SU-DHL-6 (cell line): Measurements from ENCODE around the gene NMT2.

Experiments
- H2AFZ ChIP-seq: fragments of 200-600 bp; sonication (generic); 2 replicates; pipeline ENCODE4 v1.6.1; 2014; ENCODE audit warnings: low read depth, mild to moderate bottlenecking, moderate library complexity, mixed read lengths, antibody characterized with exemption, low read length; ENCODE audit not compliant: severe bottlenecking
- H3F3A ChIP-seq: fragments of 200-600 bp; shearing (Covaris generic); 2 replicates; pipeline ENCODE4 v1.6.0; 2016; ENCODE audit warnings: antibody characterized with exemption, mild to moderate bottlenecking; ENCODE audit not compliant: insufficient read depth
- H3K27ac ChIP-seq: fragments of 200-600 bp; sonication (generic); 2 replicates; pipeline ENCODE4 v1.5.1; 2016; ENCODE audit warnings: low read depth, mild to moderate bottlenecking, low read length, moderate library complexity, mixed read lengths
- H3K27me3 ChIP-seq: fragments of 200-600 bp; sonication (generic), shearing (Covaris generic); 2 replicates; pipeline ENCODE4 v1.6.0; 2014; ENCODE audit warnings: mild to moderate bottlenecking, low read length
- H3K36me3 ChIP-seq: fragments of 200-600 bp; sonication (generic); 2 replicates; pipeline ENCODE4 v1.6.1; 2014; ENCODE audit warnings: mild to moderate bottlenecking, low read length, mixed read lengths
- H3K4me2 ChIP-seq: fragments of 300-600, 200-600 bp; shearing (Covaris generic), sonication (generic); 2 replicates; pipeline ENCODE4 v1.6.0; 2014; ENCODE audit warnings: low read length, low read depth, mild to moderate bottlenecking; ENCODE audit not compliant: poor library complexity, severe bottlenecking
- H3K4me3 ChIP-seq: fragments of 200-600 bp; sonication (generic); 2 replicates; pipeline ENCODE4 v1.5.1; 2014; ENCODE audit warnings: antibody characterized with exemption, low read length, mild to moderate bottlenecking, mixed read lengths; ENCODE audit not compliant: insufficient read depth, poor library complexity, severe bottlenecking
- H3K79me2 ChIP-seq: fragments of 200-600 bp; sonication (generic); 2 replicates; pipeline ENCODE4 v1.6.1; 2014; ENCODE audit warnings: mild to moderate bottlenecking, low read length, moderate library complexity; ENCODE audit not compliant: insufficient read depth
- H3K9ac ChIP-seq: fragments of 200-600 bp; sonication (generic); 2 replicates; pipeline ENCODE4 v1.7.0; 2014; ENCODE audit warnings: mild to moderate bottlenecking, low read length
- H3K9me2 ChIP-seq: fragments of 200-600 bp; sonication (generic); replicated peaks from 2 replicates; pipeline ENCODE4 v1.6.1; 2014; ENCODE audit warnings: low read length; ENCODE audit not compliant: insufficient read depth
- H3K9me3 ChIP-seq: fragments of 200-600 bp; sonication (generic); 2 replicates; pipeline ENCODE4 v1.6.1; 2014; ENCODE audit warnings: low read length, mixed read lengths; ENCODE audit not compliant: insufficient read depth
- H4K20me1 ChIP-seq: fragments of 200-600 bp; sonication (generic); 2 replicates; pipeline ENCODE4 v1.6.1; 2014; ENCODE audit warnings: low read depth, mild to moderate bottlenecking, antibody characterized with exemption, low read length, moderate library complexity, mixed read lengths
- EZH2phosphoT487 ChIP-seq: fragments of 200-600 bp; sonication (generic), shearing (Covaris generic); conservative IDR thresholded peaks from 2 replicates; pipeline ENCODE4 v1.6.1; 2018; ENCODE audit warnings: mild to moderate bottlenecking, antibody characterized with exemption, low read length, moderate library complexity, mixed read lengths
- TF ChIP-seq, protein P1 (sequence below): fragments of 200-600 bp; sonication (generic); IDR thresholded peaks from one replicate; pipeline ENCODE4 v1.5.1; 2017; ENCODE audit warnings: antibody characterized with exemption, mild to moderate bottlenecking, low read length, moderate library complexity; ENCODE audit not compliant: insufficient read depth, poor library complexity, severe bottlenecking

Gene NMT2

DNA sequence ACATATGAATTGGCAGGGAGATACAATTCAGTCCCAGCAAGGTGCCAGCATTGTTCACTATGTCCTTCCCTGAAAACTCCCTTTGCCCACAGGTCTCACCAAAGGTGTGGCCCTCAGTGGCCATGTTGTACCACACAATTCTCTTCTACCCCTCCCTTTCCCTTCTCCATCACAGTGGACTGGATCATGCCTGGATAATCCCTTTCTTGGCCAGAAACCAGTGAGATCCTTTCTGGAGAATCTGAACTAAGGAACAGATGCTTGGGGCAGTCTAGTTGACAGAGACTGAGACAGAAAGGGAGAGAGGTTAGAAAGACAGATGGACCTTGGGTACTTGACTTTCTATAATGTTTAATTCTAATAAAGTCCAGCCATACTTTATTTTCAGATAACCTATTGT is 9.5 kb downstream of the NMT2 start:
- no peak overlapping the region for H2AFZ ChIP-seq
- no peaks in the 10 kb centered on the region for H3K79me2 ChIP-seq
- H3K9ac ChIP-seq: no peak overlapping the region
- H3F3A ChIP-seq: no peaks in the 10 kb centered on the region
- H3K36me3 ChIP-seq: no peaks in the 10 kb centered on the region
- H3K27me3 ChIP-seq: no peaks in the 10 kb centered on the region
- H3K4me3 ChIP-seq: no peak overlapping the region
- TF ChIP-seq, protein P1, sequence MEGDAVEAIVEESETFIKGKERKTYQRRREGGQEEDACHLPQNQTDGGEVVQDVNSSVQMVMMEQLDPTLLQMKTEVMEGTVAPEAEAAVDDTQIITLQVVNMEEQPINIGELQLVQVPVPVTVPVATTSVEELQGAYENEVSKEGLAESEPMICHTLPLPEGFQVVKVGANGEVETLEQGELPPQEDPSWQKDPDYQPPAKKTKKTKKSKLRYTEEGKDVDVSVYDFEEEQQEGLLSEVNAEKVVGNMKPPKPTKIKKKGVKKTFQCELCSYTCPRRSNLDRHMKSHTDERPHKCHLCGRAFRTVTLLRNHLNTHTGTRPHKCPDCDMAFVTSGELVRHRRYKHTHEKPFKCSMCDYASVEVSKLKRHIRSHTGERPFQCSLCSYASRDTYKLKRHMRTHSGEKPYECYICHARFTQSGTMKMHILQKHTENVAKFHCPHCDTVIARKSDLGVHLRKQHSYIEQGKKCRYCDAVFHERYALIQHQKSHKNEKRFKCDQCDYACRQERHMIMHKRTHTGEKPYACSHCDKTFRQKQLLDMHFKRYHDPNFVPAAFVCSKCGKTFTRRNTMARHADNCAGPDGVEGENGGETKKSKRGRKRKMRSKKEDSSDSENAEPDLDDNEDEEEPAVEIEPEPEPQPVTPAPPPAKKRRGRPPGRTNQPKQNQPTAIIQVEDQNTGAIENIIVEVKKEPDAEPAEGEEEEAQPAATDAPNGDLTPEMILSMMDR: no peak
- no peak for TF ChIP-seq EZH2phosphoT487
- no peaks in the 10 kb centered on the region for H3K9me2 ChIP-seq
- no peak overlapping the region for H3K4me2 ChIP-seq
- H4K20me1 ChIP-seq: no peaks in the 10 kb centered on the region
- H3K27ac ChIP-seq: no peak overlapping the region
- no peaks in the 10 kb centered on the region for H3K9me3 ChIP-seq

- no peaks in the 10 kb centered on the region for H3K36me3 ChIP-seq
- no peak for TF ChIP-seq EZH2phosphoT487
- TF ChIP-seq, protein P1: no peak
These were observed 10.0 kb downstream of the NMT2 start for GRCh38 chr10:15158448-15158847.

DNA sequence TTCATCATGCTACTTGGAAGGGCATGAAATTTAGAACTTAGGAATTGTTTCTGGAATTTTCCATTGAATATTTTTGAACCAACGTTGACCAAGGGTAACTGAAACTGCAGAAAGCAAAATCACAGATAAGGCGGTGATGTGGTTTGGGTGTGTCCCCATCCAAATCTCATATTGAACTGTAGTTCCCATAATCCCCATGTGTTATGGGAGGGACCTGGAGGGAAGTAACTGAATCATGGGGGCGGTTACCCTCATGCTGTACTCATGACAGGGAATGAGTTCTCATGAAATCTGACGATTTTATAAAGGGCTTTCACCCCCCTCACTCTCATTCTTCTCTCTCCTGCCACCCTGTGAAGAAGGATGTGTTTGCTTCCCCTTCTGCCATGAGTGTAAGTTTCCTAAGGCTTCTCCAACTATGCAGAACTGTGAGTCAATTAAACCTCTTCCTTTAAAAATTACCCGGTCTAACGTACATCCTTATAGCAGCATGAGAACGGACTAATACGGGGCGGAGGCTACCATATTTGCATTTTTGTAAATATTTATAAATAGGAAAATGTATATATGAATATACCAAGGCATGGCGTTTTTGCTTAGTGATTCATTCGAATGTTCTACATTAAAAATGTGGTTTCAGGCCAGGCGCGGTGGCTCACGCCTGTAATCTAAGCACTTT is 12.4 kb downstream of the NMT2 start:
- Histone ChIP-seq H2AFZ (no peak overlapping the region), H3K79me2 (no peaks in the 10 kb centered on the region), H3K27me3 (no peaks in the 10 kb centered on the region), H3K4me2 (no peak overlapping the region), H3K9me2 (no peaks in the 10 kb centered on the region), H3F3A (no peaks in the 10 kb centered on the region), H3K9me3 (no peaks in the 10 kb centered on the region), H3K9ac (no peak overlapping the region), H3K27ac (no peak overlapping the region), H4K20me1 (no peaks in the 10 kb centered on the region), H3K4me3 (no peak overlapping the region), H3K36me3 (no peaks in the 10 kb centered on the region)
- TF ChIP-seq EZH2phosphoT487: no peak

More at GRCh38 chr10:15158448-15158847, 10.0 kb downstream of the NMT2 start:
- no peak overlapping the region for H2AFZ ChIP-seq
- no peaks in the 10 kb centered on the region for H3K27me3 ChIP-seq
- no peaks in the 10 kb centered on the region for H3F3A ChIP-seq
- no peak overlapping the region for H3K4me3 ChIP-seq
- H3K27ac ChIP-seq: no peak overlapping the region
- H3K9me2 ChIP-seq: no peaks in the 10 kb centered on the region
- no peaks in the 10 kb centered on the region for H3K79me2 ChIP-seq
- H3K9ac ChIP-seq: no peak overlapping the region
- H4K20me1 ChIP-seq: no peaks in the 10 kb centered on the region
- H3K9me3 ChIP-seq: no peaks in the 10 kb centered on the region
- no peak overlapping the region for H3K4me2 ChIP-seq

DNA sequence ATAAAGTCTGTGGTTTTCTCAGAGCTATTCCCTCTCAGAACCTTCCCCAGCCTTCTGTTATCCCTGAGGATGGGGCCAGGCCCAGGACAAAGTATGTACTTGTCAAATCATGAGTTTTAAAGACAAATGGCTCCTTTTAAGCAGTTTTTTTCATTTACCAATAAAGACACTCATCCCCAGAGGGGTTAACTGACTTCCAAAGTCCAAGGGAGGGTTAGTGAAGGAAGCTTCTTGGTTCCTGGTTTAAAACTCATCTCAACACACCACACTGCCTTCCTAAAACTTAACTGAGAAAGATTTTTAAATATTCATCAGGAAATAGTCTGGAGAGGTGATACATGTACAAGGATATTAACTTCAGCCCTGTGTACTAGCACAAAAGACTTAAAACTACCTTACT is 15.9 kb downstream of the NMT2 start:
- no peaks in the 10 kb centered on the region for H3K79me2 ChIP-seq
- H3K9me2 ChIP-seq: no peaks in the 10 kb centered on the region
- H4K20me1 ChIP-seq: no peaks in the 10 kb centered on the region
- no peak overlapping the region for H2AFZ ChIP-seq
- H3K9me3 ChIP-seq: no peaks in the 10 kb centered on the region
- H3K27ac ChIP-seq: no peak overlapping the region
- H3K9ac ChIP-seq: no peak overlapping the region
- H3K4me2 ChIP-seq: no peak overlapping the region
- no peaks in the 10 kb centered on the region for H3K27me3 ChIP-seq
- H3K4me3 ChIP-seq: no peak overlapping the region
- H3K36me3 ChIP-seq: no peaks in the 10 kb centered on the region
- no peak for TF ChIP-seq EZH2phosphoT487
- TF ChIP-seq, protein P1: no peak
- H3F3A ChIP-seq: no peaks in the 10 kb centered on the region
